GM18907 (cell line): ENCODE data around the gene TMEM243.
"Not testable (repeated sequence)": the region's sequence is repeated elsewhere in the genome, so short reads cannot be mapped to it uniquely, and the experiment has no call there.

Source experiments
- ATAC-seq: cut with Tn5 transposase; IDR thresholded peaks from one replicate; pipeline ENCODE4 v1.9.1; 2021; ENCODE audit warnings: mild to moderate bottlenecking, moderate library complexity; ENCODE audit not compliant: unreplicated experiment

TMEM243 gene

DNA sequence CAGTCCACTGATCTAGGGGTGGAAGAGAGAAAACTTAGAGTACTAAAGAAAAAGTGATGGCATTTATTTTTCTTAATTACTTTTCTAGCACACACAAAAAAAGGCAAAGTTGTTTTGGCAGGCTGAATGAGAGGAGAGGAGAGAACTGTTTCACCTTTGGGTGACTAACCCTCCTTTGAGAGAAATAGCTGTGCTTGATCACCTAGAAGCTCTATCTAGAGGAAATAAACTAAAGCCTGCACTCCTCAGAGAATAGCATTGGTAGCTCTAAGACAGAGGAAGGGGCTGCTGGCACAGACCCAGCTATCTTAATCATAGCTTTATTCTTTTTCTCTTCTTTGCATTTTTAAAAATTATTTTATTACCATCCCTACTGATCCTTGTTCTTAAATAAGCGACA is 6.3 kb downstream of the TMEM243 start:
- ATAC-seq: no peak

DNA sequence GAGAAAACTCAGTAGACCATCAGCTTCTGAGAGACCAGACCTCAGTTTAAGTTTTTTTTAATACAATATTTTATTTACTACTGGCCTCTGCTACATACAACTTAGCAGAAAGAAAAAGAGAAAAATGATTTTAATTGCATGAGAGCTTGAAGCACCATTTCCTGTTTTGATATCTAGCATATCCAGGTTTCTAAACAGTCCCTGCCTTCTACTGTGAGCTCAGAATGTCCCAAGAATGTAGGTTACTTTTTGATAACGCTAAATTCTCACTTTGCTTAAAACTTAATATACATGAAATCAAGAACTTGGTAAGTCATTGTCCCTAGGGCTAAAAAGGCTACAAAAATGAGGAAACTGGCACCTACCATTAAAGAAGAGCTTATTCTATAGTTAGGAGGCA is 7.0 kb downstream of the TMEM243 start:
- no peak for ATAC-seq

DNA sequence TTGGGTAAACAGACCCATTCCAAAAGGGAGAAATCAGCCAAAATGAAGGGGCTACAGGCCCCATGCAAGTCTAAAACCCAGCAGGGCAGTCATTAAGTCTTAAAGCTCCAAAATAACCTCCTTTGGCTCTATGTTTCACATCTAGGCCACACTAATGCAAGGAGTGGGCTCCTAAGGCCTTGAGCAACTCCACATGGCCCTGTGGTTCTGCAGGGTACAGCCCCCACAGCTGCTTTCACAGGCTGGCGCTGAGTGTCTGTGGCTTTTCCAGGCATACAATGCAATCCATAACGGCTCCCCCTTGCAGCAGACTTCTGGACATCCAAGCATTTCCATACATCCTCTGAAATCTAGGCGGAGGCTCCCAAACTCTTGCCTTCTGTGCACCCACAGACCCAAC is 9.0 kb downstream of the TMEM243 start:
- no peak for ATAC-seq

GRCh38 chr7:87209295-87209924 is 10.1 kb downstream of the TMEM243 start:
- no peak for ATAC-seq

DNA sequence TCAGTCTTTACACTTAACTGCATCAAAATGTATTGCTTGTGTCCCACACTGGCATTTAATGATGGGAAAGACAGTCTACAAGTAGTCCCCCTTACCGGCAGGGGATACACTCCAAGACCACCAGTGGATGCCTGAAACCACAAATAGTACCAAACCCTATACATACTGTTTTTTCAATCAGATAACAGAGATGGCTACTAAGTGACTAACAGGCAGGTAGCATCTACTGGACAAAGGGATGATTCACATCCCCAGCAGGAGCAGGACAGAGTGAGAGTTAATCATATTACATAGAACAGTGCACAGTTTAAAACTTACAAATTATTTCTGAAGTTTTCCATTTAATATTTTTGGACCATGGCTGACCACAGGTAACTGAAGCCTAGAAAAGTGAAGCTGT is 13.2 kb downstream of the TMEM243 start:
- ATAC-seq: no peak

GRCh38 chr7:87205701-87206100 is 13.8 kb downstream of the TMEM243 start:
- not testable (repeated sequence) for ATAC-seq

GRCh38 chr7:87204933-87205332 is 14.6 kb downstream of the TMEM243 start:
- ATAC-seq: no peak

DNA sequence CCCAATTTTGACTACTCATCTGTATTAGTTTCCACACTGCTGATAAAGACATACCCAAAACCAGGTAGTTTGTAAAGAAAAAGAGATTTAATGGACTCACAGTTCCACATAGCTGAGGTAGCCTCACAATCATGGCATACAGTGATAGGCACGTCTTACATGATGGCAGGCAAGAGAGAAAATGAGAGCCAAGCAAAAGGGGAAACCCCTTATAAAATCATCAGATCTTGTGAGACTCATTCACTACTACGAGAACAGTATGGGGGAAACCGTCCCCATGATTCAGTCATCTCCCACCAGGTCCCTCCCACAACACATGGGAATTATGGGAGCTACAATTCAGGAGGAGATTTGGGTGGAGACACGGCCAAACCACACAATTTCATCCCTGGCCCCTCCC is 15.6 kb downstream of the TMEM243 start:
- ATAC-seq: not testable (repeated sequence)

DNA sequence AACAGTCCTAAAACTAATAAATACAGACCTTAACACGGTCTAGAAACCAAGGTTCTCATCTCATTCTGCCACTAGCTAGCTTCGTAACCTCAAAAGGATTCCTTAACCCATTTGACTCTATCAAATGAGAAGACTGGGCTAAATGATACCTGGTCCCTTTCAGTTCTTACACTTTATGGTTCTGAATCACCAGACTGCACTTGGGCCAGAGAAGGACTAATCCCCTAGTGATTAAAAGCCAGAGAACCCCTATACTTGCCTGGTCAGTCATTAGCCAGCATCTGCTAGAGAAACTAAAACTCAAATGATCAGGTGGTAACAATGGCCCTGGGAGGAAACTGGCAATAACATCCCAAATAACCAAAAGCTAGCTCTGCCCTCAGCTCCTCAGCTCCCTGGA is 16.8 kb downstream of the TMEM243 start:
- ATAC-seq: peak; percentile 63

- no peak for ATAC-seq
Observed at GRCh38 chr7:87202208-87202607, 17.3 kb downstream of the TMEM243 start.

- no peak for ATAC-seq
Observed at GRCh38 chr7:87199700-87200450, 19.7 kb downstream of the TMEM243 start.

DNA sequence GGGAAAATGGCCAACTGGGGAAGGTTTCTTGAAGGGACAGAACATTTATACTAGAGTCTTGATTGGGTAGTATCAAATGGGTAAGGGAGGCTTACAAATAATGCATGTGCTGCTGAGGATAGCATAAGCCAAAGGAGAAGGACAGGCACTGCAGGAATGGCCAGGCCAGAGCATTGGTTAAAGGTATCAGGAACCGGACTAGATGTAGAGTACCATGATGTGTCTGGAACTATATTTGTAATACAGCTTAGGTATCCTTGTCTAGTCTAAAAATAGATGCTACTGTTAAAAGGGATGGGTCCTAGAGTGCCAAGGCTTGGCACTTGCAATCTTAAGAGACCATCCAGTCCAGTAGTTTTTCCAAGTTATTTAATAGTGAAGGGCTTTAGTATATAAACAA is 20.3 kb downstream of the TMEM243 start:
- ATAC-seq: no peak

GRCh38 chr7:87193912-87194311 is 25.6 kb downstream of the TMEM243 start:
- no peak for ATAC-seq

- ATAC-seq: no peak
Observed at GRCh38 chr7:87192784-87193487, 26.6 kb downstream of the TMEM243 start.

DNA sequence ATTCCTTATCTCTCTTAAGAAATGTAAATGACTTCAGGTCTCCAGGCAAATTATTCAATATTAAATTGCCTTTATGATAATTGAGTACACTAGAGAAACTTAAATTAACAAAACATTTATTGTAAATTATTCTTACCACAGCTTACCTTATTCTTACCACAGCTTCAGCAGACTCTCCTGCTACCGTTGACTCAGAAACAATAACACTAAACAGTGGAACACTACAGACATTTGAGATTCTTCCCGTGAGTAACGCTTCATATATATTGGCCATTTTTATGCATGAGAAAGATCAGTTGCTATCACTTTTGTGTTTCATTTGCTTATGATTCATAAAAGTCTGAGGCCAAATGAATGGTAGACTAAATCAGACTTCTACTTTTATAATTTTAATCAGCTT is 28.7 kb downstream of the TMEM243 start:
- no peak for ATAC-seq

DNA sequence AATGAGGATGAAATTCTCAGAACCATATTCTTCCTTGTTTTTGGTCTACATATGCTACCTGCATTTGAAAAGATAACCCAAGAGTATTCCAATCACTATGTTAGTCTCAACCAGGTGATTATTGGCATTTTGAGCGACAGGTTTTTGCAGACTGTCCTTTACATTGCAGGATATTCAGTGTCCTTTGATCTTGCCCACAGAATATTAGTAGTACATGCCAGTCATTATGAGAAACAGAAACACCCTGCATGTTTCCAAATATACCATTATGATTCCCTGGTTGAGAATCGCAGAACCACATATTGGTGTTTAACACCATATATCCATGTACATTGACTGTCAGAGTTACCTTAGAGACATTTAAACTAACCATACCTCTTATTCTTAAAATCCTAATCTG is 30.6 kb downstream of the TMEM243 start:
- ATAC-seq: no peak

DNA sequence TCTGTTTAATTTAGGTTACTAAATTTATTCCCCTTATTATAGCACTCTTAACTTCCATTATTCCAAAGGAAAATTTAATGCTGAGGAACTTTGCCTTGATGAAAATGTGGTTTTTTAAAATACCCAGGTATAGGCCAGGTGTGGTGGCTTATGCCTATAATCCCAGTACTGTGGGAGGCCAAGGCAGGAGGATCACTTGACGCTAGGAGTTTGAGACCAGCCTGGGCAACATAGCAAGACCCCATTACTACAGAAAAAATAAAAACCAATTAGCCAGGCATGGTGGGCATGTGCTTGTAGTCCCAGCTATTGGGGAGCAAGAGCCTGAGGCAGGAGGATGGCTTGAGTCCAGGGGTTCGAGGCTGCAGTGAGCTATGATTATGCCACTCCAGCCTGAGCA is 32.4 kb downstream of the TMEM243 start:
- no peak for ATAC-seq

DNA sequence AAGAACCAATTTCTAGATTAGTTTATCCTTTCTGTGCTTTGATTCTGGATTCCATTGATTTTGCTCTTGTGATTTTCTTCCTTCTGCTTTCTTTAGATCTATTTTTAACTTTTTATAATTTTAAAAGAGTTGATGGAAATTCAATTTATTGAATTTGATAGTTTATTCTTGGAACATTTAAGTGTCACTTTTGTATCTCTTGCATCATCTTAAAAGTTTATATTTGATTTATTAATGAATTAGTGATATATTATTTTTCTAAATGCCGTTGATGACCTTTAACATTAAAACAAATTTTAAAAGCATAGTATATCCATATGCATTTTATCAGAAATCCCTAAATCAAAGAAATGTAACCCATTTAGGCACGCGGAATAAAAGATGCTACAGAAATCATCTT is 40.4 kb downstream of the TMEM243 start:
- ATAC-seq: no peak

GRCh38 chr7:87178320-87178719 is 41.2 kb downstream of the TMEM243 start:
- ATAC-seq: no peak

DNA sequence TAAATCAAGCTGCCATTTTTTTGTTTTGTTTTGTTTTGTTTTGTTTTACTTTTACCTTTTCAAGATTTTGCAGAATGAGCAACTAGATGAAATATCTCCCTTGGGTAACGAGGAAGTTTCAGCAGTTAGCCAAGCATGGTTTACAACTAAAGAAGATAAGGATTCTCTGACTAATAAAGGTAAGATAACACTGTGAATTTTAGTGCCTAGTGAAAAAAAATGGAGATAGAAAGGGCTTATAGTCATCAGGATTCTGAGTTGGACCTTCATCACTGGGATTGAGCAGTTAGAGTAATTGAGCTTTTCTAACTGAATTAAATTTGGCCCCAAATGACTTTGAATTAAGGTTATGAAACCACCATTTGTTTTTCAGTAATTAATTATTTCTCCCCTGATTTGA is 46.1 kb downstream of the TMEM243 start:
- ATAC-seq: no peak

- ATAC-seq: no peak
Observed at GRCh38 chr7:87171282-87171934, 48.1 kb downstream of the TMEM243 start.

DNA sequence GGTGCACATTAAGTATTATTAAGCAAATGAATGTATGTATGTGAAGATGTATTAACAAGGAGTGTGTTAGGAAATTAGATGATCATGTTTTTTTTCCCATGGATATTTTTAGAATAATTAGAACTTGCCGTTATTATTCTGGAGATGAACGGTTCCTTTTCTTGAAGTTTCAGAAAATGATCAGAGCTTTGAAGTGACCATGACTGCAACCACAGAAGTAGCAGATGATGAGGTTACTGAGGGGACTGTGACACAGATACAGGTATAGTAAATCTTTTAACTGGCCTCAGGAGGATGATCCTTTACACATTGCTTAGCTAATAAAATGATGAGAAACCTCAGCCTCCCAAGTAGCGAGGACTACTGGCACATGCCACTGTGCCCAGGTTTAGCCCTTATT is 48.7 kb downstream of the TMEM243 start:
- ATAC-seq: no peak
